Aorta (tissue), 5 donors: Measurements from ENCODE around the gene NPHP4. TPM values are rescaled to one million over a fixed set of nuclear protein-coding genes. Genes with fewer than 3 reads are reported as not detected.
A peak's percentile ranks its signal among the peaks of the same experiment; 100 is the strongest.

Experiments
- ATAC-seq: fragments of 200-7000 bp; cut with Tn5 transposase; one replicate; pipeline ENCODE4 v1.9.1; 2022; ENCODE audit warnings: moderate library complexity; ENCODE audit not compliant: low FRiP score
- DNase-seq, 2 donors: peaks; one replicate each; pipeline ENCODE4 v3.0.0-alpha.2; 2020
- H3K27ac ChIP-seq, 2 donors: one replicate each; pipeline ENCODE4 v1.5.1; 2013; ENCODE audit warnings: low read length in 2 of 2, mild to moderate bottlenecking in 2 of 2, moderate library complexity in 2 of 2, control low read depth in 1 of 2, inconsistent platforms in 1 of 2, low read depth in 1 of 2
- H3K27me3 ChIP-seq, 2 donors: one replicate each; pipeline ENCODE4 v1.6.1; 2013; ENCODE audit warnings: control low read depth in 1 of 2, low read length in 1 of 2, mild to moderate bottlenecking in 1 of 2, moderate library complexity in 1 of 2; ENCODE audit not compliant: insufficient read depth in 2 of 2, control insufficient read depth in 1 of 2
- H3K36me3 ChIP-seq, 2 donors: one replicate each; pipeline ENCODE4 v1.6.1; 2013; ENCODE audit warnings: control low read depth in 1 of 2, low read length in 1 of 2, mild to moderate bottlenecking in 1 of 2; ENCODE audit not compliant: insufficient read depth in 2 of 2, control insufficient read depth in 1 of 2
- H3K4me1 ChIP-seq, 2 donors: one replicate each; pipeline ENCODE4 v1.6.1; 2013; ENCODE audit warnings: low read length in 2 of 2, control low read depth in 1 of 2, mild to moderate bottlenecking in 1 of 2, moderate library complexity in 1 of 2; ENCODE audit not compliant: insufficient read depth in 2 of 2, control insufficient read depth in 1 of 2
- H3K4me3 ChIP-seq, 2 donors: one replicate each; pipeline ENCODE4 v1.5.1; 2013; ENCODE audit warnings: low read length in 2 of 2, control low read depth in 1 of 2, mild to moderate bottlenecking in 1 of 2
- H3K9me3 ChIP-seq: one replicate; pipeline ENCODE4 v1.6.1; 2013; ENCODE audit warnings: mild to moderate bottlenecking, low read length; ENCODE audit not compliant: control insufficient read depth
- WGBS, 2 donors: extraction: QIAGEN DNeasy Blood & Tissue Kit; methylation state at CpG; one replicate each; pipeline ENCODE4 v1.1.7; 2013; 5-methylcytosine and 5-hydroxymethylcytosine counted together
- intact Hi-C, 2 donors: fragments of 100-400 bp; cut with DNase I; formaldehyde crosslinking; loops; one replicate each; pipeline versions ENCODE4 v1.14.2 to v1.15.0; 2022
- polyA plus RNA-seq, 2 donors: library from polyadenylated mRNA; stranded (reverse); fragments of 200-250 nt; gene quantifications; one replicate each; pipeline ENCODE4 v1.2.3, GENCODE V29; 2013
- total RNA-seq, 2 donors: library from RNA; stranded (reverse); fragmentation: NEBNext Ultra II Directional; extraction: Animal tissue kit (Norgen Biotek cat#: 25700); gene quantifications; one replicate each; pipeline ENCODE4 v1.2.1, GENCODE V29; 2021
- donor health status: healthy with polysubstance abuse.
- donor health status: Bipolar disorder and iron deficiency.
- donor health status: DM: no; HTN: no; CAD: no.
- donor health status: DM: no; HTN: no; CAD: no.
- donor health status: DM: yes; HTN: yes; CAD: no.

The NPHP4 gene
- total and polyA plus RNA-seq, 4 donors, result 2.4 to 15.1 (median 6.3) TPM

DNA sequence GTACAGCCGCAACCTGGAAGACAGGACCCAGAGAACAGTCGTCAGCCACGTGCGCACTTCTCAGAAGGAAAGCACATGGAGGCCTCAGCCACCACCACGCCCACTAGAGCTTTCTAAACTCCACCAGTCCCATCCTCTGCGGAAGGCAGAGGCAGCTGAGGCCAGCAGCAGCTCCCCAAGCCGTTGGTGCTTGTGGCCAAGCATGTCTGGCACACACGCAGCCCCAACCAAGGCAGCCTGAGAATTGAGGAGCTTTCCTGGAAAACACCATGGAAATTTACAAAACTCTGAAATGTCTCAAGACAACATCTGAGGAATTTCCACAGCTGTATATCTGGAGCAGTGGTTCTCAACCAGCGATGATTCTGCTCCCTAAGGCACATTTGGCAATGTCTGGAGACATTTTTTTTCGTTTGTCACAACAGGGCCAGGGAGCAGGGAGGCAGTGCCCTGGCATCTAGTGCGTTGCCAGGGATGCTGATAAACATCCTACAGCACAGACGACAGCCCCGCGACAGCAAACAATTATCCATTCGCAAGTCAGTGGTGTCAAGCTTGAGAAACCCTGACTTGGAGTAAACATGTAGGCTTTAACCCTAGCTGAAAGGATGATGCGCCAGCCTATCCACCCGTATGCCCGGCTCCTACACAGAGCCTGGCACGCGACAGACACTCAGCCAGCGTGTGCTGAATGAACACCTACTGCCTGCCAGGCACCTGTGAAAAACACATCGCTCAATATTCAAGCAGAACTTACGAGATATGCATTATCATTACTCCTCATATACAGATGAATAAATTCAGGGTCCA, 24.7 kb downstream of the NPHP4 start:
- no peaks in the 10 kb centered on the region for H3K27me3 ChIP-seq
- H3K4me3 ChIP-seq, result no peak overlapping the region
- DNase-seq (peak; percentile 72 to 76), ATAC-seq (peak; percentile 60)
- intact Hi-C loops, result no loop called here
- H3K27ac ChIP-seq, result no peak overlapping the region
- H3K9me3 ChIP-seq, result no peaks in the 10 kb centered on the region
- no peaks in the 10 kb centered on the region for H3K36me3 ChIP-seq
- H3K4me1 ChIP-seq, result no peaks in the 10 kb centered on the region
- 90 to 94% methylated on average over 23 of the region's 23 CpGs for WGBS, 2 donors

DNA sequence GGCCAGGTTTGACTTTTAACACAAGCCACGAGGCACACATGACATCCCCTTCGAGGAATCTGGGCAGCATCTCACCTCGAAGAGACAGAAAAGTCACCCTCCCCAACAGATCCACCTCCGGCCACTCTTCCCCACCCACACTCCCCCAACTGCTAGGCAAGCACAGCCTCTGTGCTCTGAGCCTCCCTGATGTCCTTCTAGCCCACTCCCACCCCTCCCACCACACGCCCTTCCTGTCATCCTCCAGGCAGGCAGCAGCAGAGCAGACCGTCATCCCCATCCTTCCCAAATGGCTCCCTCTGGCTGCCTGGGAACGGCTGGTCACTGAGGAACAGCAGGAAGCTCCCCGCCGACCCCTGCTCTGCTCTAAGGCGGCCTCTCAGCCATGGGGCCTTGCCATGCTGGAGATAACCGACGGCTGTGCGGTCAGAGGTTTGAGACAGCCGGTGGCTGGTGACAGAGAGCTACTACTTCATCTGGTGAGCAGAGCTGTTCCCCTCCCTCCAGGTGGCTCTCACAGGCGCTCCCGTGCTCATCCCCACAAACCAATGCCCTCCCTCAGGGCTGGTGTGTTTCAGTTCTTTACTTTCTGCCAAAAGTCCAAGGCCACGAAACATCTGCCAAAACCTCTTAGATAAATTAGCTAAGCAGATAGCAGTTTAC, 25.6 kb downstream of the NPHP4 start:
- Histone ChIP-seq H3K9me3 (no peaks in the 10 kb centered on the region), H3K27ac (no peak overlapping the region), H3K4me1 (no peaks in the 10 kb centered on the region), H3K4me3 (no peak overlapping the region), H3K36me3 (no peaks in the 10 kb centered on the region), H3K27me3 (no peaks in the 10 kb centered on the region)
- DNase-seq, result peak in 1 of 2 donors; percentile 73
- 88 to 89% methylated on average over 17 of the region's 17 CpGs for WGBS, 2 donors
- peak; percentile 21 for ATAC-seq
- intact Hi-C loops, result no loop called here

DNA sequence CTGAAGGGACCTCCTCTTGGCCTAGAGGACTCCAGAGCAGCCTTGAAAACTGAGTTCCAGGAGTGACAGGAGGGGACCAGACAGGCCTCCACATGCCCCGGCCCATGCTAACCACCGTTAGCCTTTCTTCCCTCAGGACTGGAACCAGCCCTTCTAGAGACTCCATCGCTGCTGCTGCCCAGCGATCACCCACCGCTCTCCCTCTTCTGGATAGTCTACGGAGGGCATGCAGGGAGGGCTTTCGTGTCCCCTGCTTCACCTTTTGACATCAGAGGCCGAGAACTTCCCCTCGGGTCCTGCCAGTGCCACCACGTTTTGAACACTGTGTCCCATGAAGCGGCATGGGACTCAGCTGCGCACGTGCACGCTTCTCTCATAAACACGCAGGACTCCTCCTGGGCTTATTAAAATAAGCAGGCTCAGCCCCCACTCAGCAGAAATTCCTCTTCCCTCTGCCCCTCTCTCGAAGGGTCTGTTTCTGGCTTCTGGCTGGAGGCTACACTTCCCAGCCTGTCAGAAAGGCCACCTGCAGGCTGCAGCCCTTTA, 26.6 kb downstream of the NPHP4 start:
- no peaks in the 10 kb centered on the region for H3K27me3 ChIP-seq
- no peaks in the 10 kb centered on the region for H3K9me3 ChIP-seq
- H3K27ac ChIP-seq, result no peak overlapping the region
- ATAC-seq, result no peak
- intact Hi-C loops, result no loop called here
- no peaks in the 10 kb centered on the region for H3K36me3 ChIP-seq
- no peak overlapping the region for H3K4me3 ChIP-seq
- peak in 1 of 2 donors; percentile 51 for DNase-seq
- WGBS, 2 donors, result 94 to 95% methylated on average over 16 of the region's 16 CpGs
- no peaks in the 10 kb centered on the region for H3K4me1 ChIP-seq

DNA sequence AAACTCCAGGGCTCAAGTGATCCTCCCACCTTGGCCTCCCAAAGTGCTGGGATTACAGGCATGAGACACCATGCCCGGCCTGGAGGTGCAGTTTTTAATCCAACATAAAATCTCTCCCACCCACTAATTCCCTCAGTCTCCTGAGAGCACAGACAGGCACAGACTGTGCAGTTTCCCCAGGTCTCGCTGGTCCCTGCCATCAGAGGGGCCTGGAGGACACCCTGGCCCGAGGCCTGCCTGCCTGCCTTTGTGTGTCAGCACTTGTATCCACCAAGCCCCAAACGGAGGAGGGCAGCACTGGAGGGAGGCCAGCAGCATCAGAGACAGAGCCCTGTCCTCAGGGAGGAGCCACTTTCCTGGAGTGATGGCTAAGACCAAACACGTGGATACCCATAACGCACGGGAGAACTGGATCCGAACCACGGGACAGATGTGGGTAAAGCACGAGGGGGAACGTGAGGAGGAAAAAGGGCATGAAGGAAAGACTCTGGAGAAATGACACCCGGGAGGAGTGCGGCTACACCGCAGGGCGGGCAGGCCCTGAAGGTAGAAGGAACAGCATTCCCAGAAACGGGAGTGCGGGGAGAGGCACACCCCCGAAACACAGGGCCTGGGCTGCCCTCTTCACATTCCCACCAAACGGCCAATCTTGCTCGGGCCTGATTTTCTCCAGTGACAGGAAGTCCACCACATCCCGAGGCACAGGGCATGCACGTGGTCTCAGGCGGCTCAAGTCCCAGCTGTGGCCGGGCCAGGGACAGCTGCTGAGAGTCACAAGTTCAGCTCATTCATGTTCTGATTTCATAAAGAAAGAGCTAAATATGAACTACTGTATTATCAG, 29.7 kb downstream of the NPHP4 start:
- intact Hi-C loops, result no loop called here
- H3K9me3 ChIP-seq, result no peaks in the 10 kb centered on the region
- H3K4me3 ChIP-seq, result no peak overlapping the region
- ATAC-seq (no peak), DNase-seq (peak in 1 of 2 donors; percentile 56)
- H3K4me1 ChIP-seq, result no peaks in the 10 kb centered on the region
- H3K27me3 ChIP-seq, result no peaks in the 10 kb centered on the region
- H3K27ac ChIP-seq, result no peak overlapping the region
- 90 to 92% methylated on average over 24 of the region's 24 CpGs for WGBS, 2 donors
- H3K36me3 ChIP-seq, result no peaks in the 10 kb centered on the region

DNA sequence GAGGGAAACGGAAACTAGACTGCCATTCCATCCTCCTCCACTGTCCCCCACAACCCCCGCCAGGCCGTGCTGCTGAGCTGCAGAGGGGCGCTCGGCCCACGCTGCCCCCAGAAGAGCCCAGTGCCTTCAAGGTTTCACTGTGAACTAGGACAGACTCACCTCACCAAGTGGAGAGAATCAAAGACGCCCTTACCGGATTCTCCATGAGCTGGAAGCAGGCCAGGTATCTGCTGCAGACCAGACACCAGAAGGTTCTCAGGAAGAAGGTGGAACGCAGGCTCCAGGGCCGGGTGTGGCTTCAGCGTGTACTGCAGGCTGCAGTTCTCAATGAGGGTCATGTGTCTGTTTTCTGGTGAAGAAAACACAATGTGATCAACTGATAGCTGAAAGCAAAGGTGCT, 30.6 kb downstream of the NPHP4 start:
- intact Hi-C loops, result no loop called here
- H3K36me3 ChIP-seq, result no peaks in the 10 kb centered on the region
- DNase-seq, result peak in 1 of 2 donors; percentile 48

DNA sequence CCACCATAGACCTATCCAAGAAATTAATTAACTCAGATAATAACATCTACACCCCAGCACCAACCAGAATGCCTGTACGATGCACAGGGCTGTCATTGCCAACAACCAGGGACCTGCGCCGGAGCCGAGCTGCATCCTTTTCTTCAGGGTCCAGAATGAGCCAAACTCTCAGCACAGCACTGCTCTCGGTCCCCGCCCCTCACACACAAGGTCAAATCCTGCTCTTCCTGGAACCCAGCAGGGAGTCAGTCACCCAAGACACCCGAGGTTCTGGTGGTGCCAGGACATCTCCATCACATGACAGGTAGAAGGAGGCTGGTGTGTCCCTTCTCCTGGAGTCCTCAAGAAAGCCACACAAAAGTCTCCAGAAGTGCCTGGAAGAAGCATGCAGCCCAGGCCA, 31.9 kb downstream of the NPHP4 start:
- Histone ChIP-seq H3K4me3 (no peak overlapping the region), H3K9me3 (no peaks in the 10 kb centered on the region), H3K27me3 (no peaks in the 10 kb centered on the region), H3K4me1 (no peaks in the 10 kb centered on the region), H3K27ac (no peak overlapping the region), H3K36me3 (no peaks in the 10 kb centered on the region)
- intact Hi-C loops, result no loop called here
- no peak for ATAC-seq
- WGBS, 2 donors, result 91 to 98% methylated on average over 7 of the region's 7 CpGs
- DNase-seq, result peak in 1 of 2 donors; percentile 51

More for the DNA sequence above, 30.6 kb downstream of the NPHP4 start:
- no peak for ATAC-seq
- Histone ChIP-seq H3K27me3 (no peaks in the 10 kb centered on the region), H3K9me3 (no peaks in the 10 kb centered on the region), H3K4me3 (no peak overlapping the region), H3K27ac (no peak overlapping the region), H3K4me1 (no peaks in the 10 kb centered on the region)
- WGBS, 2 donors, result 90 to 93% methylated on average over 11 of the region's 11 CpGs

DNA sequence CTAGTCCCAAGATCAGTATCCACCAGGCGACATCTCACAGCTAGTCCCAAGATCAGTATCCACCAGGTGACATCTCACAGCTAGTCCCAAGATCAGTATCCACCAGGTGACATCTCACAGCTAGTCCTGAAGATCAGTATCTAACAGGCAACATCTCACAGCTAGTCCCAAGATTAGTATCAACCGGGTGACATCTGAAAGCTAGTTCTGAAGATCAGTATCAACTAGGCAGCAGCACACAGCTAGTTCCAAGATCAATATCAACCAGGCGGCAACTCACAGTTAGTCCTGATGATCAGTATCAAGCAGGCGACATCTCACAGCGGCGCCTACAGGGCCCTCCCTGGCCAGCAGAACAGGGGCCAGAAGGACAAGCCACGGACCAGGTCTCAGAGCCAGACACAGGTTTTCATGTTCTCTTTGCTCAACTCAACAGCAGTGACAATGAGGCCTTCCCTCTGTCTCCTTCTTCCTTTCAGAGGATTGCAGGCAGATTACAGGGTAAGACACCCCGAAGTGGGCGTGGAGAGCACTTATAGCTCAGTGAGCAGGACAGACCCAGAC, 32.5 kb downstream of the NPHP4 start:
- ATAC-seq, result no peak
- Histone ChIP-seq H3K27ac (no peak overlapping the region), H3K4me1 (no peaks in the 10 kb centered on the region), H3K4me3 (no peak overlapping the region), H3K27me3 (no peaks in the 10 kb centered on the region), H3K9me3 (no peaks in the 10 kb centered on the region), H3K36me3 (no peaks in the 10 kb centered on the region)
- 94 to 96% methylated on average over 9 of the region's 9 CpGs for WGBS, 2 donors
- DNase-seq, result peak in 1 of 2 donors; percentile 53
- intact Hi-C loops, result no loop called here

DNA sequence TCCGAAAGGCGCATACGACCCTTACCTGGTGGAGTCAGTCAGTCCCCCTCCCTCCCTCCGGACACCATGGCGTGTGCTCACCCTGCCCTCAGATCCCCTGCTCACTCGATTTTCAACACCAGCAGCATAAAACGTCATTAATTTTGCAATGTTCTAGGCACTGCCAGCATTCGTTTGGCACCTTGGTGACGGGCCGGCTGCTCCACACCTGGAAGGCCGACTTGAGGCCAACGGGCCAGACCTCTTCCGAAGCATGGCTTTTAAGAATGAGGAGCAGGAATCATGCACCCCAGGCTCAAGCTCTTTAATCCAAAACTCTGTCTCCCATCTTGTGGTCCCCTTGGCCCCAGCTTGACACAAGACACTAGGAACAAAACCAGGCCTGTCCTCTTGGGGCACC, 33.1 kb downstream of the NPHP4 start:
- Histone ChIP-seq H3K9me3 (no peaks in the 10 kb centered on the region), H3K4me1 (no peaks in the 10 kb centered on the region), H3K4me3 (no peak overlapping the region), H3K27ac (no peak overlapping the region), H3K36me3 (no peaks in the 10 kb centered on the region), H3K27me3 (no peaks in the 10 kb centered on the region)
- DNase-seq (peak in 1 of 2 donors; percentile 35), ATAC-seq (no peak)
- intact Hi-C loops, result no loop called here
- WGBS, 2 donors, result 91 to 92% methylated on average over 13 of the region's 13 CpGs
